Measurements from ENCODE around the gene FOXJ2.
A peak's percentile ranks its signal among the peaks of the same experiment; 100 is the strongest.

The FOXJ2 gene

DNA sequence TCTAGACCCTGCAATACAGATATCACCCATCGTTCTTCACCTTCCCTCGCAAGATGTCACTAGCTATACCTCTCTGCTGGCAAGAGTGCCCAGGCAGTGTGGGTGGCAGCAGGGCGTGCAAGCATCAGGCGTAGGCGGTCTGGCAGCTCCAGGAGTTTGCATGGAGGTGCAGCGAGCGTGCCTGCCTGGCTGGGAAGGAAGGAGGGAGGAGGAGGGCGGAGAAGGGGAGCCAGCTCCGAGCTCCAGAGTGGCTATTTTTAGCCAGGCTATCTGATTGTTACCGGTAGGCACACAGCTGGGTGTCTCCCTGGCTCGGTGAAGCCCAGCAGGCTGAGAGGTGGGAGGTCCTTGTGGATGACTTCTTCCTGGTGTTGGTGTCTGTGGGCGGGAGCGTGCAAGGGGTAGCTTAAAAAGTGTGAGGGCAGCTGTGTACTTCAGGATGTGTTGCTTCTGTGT, 6.2 kb downstream of the FOXJ2 start:
- in situ Hi-C loops (cut with HindIII; ENCODE audit: low sequenced_read_pairs), result no loop called here
- TF ChIP-seq, protein P1, sequence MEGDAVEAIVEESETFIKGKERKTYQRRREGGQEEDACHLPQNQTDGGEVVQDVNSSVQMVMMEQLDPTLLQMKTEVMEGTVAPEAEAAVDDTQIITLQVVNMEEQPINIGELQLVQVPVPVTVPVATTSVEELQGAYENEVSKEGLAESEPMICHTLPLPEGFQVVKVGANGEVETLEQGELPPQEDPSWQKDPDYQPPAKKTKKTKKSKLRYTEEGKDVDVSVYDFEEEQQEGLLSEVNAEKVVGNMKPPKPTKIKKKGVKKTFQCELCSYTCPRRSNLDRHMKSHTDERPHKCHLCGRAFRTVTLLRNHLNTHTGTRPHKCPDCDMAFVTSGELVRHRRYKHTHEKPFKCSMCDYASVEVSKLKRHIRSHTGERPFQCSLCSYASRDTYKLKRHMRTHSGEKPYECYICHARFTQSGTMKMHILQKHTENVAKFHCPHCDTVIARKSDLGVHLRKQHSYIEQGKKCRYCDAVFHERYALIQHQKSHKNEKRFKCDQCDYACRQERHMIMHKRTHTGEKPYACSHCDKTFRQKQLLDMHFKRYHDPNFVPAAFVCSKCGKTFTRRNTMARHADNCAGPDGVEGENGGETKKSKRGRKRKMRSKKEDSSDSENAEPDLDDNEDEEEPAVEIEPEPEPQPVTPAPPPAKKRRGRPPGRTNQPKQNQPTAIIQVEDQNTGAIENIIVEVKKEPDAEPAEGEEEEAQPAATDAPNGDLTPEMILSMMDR (IDR thresholded peaks at IDR 0.05; ENCODE audit: low read depth, low read length), result no peak
- peak; percentile 59 for DNase-seq (ENCODE audit: low read depth, low spot score)
- peak overlapping the region; percentile 15 for H3K4me3 ChIP-seq (ENCODE audit: low read depth, low read length)

DNA sequence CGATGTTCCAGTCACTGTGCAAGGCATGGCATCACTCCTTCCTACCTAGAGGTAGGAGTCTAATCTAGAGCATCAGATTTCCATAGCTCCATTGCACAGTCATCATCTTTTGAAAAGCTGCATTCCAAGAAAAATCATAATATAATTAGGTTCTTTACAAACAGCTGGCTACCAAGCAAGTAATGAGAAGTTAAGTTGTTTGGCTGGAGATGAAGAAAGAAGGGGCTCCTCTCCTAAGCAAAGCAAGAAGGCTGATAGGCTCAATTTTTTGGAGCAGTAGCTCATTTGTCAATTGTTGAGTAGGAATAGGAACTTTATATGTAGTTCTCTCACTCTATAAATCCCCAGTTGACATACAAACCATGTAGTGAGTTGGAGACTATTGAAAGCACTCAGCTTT, 8.3 kb downstream of the FOXJ2 start:
- in situ Hi-C loops (cut with HindIII; ENCODE audit: low sequenced_read_pairs), result no loop called here

DNA sequence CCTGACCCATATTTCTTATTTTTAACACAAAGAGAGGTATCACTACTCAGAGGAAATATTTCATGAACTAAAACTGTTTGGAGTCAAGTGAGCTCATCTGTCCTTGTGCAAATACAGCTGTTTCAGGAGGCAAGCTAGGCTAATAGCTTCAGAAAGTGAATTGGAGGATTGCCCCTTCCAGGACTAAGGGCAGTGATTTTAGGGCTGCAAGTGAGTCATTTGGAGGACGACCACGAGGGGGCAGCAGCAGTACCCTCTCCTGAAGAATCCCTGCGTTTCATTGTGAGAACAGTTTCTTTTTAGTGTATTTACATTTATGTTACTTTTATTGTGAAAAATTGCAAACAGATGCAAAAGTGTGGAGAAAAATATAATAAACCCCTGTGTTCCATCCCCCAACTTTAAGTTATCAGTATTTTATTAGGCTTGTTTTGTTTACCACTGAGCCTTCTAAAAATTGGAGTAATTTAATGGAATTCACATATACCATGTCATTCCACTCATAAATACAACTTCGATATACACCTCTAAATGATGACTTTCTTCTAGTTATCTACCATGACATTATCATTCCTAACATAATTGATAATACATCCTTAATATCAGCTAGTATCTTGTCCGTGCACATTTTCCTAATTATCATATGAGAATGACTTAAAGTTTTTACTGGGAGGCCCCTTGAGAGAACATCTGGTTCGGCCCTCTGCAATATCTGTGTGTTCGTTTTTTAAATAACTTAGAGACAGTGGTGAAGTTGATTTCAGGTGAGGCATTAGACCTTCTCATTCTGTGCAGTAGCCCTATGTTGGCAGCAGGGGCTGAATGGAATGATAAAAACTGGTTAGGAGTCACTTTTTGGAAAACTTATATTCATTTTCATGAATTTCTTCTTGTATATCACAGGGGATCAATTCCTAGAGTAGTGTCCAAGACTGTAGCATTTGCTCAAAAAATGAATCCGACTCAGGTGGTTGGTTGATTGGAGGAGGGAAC, 13.7 kb downstream of the FOXJ2 start:
- TF ChIP-seq, protein P1 (IDR thresholded peaks at IDR 0.05; ENCODE audit: low read depth, low read length), result peak; percentile 93
- in situ Hi-C loops (cut with HindIII; ENCODE audit: low sequenced_read_pairs), result no loop called here
- H3K4me3 ChIP-seq (ENCODE audit: low read depth, low read length), result no peak overlapping the region
- peak; percentile 81 for DNase-seq (ENCODE audit: low read depth, low spot score)

More for the DNA sequence above, 8.3 kb downstream of the FOXJ2 start:
- DNase-seq (ENCODE audit: low read depth, low spot score), result no peak
- TF ChIP-seq, protein P1 (IDR thresholded peaks at IDR 0.05; ENCODE audit: low read depth, low read length), result no peak
- H3K4me3 ChIP-seq (ENCODE audit: low read depth, low read length), result no peak overlapping the region

DNA sequence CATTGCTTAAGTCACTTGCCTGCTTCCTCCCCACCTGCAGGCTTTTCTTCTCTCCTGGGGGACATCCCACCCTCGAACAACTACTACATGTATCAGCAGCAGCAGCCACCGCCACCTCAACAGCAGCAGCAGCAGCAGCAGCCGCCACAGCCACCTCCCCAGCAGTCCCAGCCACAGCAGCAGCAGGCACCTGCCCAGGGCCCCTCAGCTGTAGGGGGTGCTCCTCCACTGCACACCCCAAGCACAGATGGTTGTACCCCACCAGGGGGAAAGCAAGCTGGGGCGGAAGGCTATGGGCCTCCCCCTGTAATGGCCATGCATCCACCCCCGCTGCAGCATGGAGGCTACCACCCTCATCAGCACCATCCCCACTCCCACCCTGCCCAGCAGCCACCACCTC, 15.3 kb downstream of the FOXJ2 start:
- in situ Hi-C loops (cut with HindIII; ENCODE audit: low sequenced_read_pairs), result no loop called here
- TF ChIP-seq, protein P1 (IDR thresholded peaks at IDR 0.05; ENCODE audit: low read depth, low read length), result no peak
- DNase-seq (ENCODE audit: low read depth, low spot score), result no peak
- no peak overlapping the region for H3K4me3 ChIP-seq (ENCODE audit: low read depth, low read length)

DNA sequence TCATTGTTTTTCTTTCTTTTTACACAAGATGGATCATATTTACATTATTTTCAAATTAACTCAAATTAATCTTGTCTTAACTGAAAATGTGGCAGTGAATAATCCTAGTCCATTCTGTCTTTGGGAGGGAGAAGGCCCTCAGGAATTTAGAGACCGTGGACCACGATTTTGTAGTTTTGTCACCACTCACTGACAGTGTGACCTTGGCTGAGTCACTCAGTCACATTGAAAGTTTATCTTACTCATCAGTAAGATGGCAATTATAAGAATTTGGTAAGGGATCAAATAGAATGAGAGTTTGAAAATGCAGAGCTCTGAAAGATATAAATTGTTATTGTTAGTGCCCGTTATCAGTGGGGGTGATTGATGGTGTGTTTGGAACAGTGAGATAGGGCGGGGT, 16.4 kb downstream of the FOXJ2 start:
- TF ChIP-seq, protein P1 (IDR thresholded peaks at IDR 0.05; ENCODE audit: low read depth, low read length), result no peak
- no peak overlapping the region for H3K4me3 ChIP-seq (ENCODE audit: low read depth, low read length)
- in situ Hi-C loops (cut with HindIII; ENCODE audit: low sequenced_read_pairs), result no loop called here
- no peak for DNase-seq (ENCODE audit: low read depth, low spot score)

DNA sequence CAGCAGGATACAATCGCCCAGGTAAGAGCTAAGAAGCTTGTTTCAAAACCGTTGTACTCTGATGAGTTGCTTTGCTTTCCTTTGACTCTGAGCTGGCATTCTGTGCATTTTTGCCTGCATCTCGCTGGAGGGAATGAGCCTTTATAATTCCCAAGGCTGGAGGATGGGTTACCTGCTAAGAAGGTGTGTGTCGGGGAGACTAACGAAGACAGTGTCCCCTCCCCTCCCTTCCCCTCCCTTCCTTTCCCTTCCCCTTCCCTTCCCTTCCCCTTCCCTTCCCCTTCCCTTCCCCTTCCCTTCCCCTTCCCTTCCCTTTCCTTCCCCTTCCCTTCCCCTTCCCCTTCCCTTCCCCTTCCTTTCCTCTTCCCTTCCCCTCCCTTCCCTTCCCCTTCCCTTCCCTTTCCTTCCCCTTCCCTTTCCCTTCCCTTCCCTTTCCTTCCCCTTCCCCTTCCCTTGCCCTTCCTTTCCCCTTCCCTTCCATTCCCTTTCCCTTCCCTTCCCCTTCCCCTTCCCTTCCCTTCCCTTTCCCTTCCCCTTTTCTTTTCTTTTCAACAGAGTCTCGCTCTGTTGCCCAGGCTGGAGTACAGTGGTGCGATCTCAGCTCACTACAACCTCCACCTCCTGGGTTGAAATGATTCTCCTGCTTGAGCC, 18.2 kb downstream of the FOXJ2 start:
- no peak for DNase-seq (ENCODE audit: low read depth, low spot score)
- TF ChIP-seq, protein P1 (IDR thresholded peaks at IDR 0.05; ENCODE audit: low read depth, low read length), result no peak
- no peak overlapping the region for H3K4me3 ChIP-seq (ENCODE audit: low read depth, low read length)
- in situ Hi-C loops (cut with HindIII; ENCODE audit: low sequenced_read_pairs), result no loop called here

All from astrocyte of the spinal cord (primary cell).